ENCODE measurements around the gene GPR139. TPM values are rescaled to one million over a fixed set of nuclear protein-coding genes. Genes with fewer than 3 reads are reported as not detected.

The GPR139 gene
- not detected in 2 replicates for total RNA-seq

- intact Hi-C loops (cut with micrococcal nuclease) = no loop called here
Measured at GRCh38 chr16:20073203-20074098, at the start of gene GPR139. TSS of gene GPR139 (minus strand) at chr16:20073890. CDS start at chr16:20073616, 274 bp downstream.

- intact Hi-C loops (cut with micrococcal nuclease) = no loop called here
Measured at GRCh38 chr16:20122011-20122410, 48.3 kb upstream of the GPR139 start.

GRCh38 chr16:20114356-20114755 is 40.7 kb upstream of the GPR139 start:
- intact Hi-C loops (cut with micrococcal nuclease) = no loop called here

GRCh38 chr16:20111143-20111542 is 37.5 kb upstream of the GPR139 start:
- intact Hi-C loops (cut with micrococcal nuclease) = no loop called here

- intact Hi-C loops (cut with micrococcal nuclease) = no loop called here
Measured at GRCh38 chr16:20107083-20107482, 33.4 kb upstream of the GPR139 start.

DNA sequence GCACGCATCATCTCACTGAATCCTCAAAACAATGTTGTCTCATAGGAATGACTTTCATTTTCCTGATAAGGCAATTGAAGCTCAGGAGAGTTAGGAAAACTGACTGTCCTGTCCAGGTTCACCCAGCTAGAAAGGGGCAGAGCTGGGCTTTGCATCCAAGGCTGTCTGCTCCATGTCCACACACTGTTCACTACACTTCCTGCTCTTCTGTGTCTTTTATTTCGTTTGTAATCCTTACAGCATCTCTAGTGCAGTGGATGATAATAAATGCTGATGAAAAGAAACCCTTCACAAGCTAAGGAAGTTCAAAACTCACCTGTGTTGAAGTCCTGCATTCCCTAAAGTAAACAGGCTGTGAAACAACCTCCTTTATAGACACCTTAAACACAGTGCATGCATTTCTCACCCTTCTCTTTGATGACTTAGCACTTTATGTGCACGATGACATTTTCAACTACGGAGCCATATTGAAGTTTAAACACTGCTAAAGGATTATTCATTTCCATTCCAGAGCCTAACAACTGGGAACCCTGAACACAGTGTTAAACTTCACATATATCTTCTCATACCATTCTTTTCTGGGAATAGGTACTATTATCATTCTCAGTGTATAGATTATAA is 31.0 kb upstream of the GPR139 start:
- intact Hi-C loops (cut with micrococcal nuclease) = no loop called here

- intact Hi-C loops (cut with micrococcal nuclease) = no loop called here
Measured at GRCh38 chr16:20102521-20102920, 28.8 kb upstream of the GPR139 start.

- intact Hi-C loops (cut with micrococcal nuclease) = no loop called here
Measured at GRCh38 chr16:20102021-20102420, 28.3 kb upstream of the GPR139 start.

GRCh38 chr16:20099375-20099774 is 25.7 kb upstream of the GPR139 start:
- intact Hi-C loops (cut with micrococcal nuclease) = loop anchor here (10.0 kb wide), 1 partner anchor 65 kb away; no protein-coding TSS in a partner anchor

GRCh38 chr16:20094157-20094556 is 20.5 kb upstream of the GPR139 start:
- intact Hi-C loops (cut with micrococcal nuclease) = loop anchor here (10.0 kb wide), 1 partner anchor 59 kb away; no protein-coding TSS in a partner anchor

- intact Hi-C loops (cut with micrococcal nuclease) = no loop called here
Measured at GRCh38 chr16:20089246-20089965, 15.7 kb upstream of the GPR139 start.

DNA sequence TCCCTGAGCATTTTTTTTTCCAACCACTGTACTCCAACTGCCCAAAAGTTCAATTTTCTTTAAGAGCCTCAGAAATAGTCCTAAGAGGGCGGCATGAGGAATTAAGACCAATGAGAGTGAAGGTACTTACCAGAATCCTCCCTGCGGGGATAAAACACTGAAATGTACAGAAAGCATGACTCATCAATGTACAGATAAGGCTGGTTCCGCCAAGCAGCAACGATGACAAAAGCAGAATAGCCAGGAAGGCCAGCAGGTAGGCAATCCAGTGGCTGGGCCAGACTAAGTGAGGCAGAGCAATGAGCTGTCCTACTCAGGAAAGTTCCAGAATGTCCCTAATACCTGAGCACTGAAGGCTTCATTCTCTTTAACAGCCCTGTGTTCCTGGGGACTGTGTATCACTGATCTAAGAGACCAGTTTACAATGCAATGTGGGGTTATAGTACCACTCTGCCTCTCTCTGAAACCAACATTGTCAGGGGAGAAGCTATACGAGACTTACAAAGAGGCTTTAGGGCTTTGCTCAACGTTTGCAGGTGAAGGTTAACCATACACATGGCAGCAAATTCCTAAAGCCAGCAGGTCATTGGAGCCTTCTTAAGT is 11.0 kb upstream of the GPR139 start:
- intact Hi-C loops (cut with micrococcal nuclease) = no loop called here

GRCh38 chr16:20079106-20079505 is 5.4 kb upstream of the GPR139 start:
- intact Hi-C loops (cut with micrococcal nuclease) = no loop called here

DNA sequence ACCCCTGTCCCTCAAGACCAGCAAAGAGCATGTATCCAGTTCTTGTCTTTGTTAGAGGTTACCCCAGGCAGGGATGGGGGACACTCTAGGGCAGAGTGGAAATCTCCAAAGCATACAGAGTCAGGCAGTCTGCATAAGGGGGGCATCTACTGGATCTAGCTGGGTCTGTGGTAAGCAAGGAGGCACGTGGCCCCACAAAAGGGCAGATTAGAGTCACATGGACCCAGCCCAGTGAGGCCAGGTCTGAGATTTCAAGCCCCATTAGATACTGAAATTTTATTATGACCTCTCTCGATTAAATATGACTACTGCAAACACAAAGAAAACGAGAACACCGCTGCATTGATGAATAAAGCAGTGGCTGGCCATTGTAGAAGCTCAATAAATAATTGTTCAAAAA is 1.6 kb upstream of the GPR139 start:
- intact Hi-C loops (cut with micrococcal nuclease) = no loop called here

DNA sequence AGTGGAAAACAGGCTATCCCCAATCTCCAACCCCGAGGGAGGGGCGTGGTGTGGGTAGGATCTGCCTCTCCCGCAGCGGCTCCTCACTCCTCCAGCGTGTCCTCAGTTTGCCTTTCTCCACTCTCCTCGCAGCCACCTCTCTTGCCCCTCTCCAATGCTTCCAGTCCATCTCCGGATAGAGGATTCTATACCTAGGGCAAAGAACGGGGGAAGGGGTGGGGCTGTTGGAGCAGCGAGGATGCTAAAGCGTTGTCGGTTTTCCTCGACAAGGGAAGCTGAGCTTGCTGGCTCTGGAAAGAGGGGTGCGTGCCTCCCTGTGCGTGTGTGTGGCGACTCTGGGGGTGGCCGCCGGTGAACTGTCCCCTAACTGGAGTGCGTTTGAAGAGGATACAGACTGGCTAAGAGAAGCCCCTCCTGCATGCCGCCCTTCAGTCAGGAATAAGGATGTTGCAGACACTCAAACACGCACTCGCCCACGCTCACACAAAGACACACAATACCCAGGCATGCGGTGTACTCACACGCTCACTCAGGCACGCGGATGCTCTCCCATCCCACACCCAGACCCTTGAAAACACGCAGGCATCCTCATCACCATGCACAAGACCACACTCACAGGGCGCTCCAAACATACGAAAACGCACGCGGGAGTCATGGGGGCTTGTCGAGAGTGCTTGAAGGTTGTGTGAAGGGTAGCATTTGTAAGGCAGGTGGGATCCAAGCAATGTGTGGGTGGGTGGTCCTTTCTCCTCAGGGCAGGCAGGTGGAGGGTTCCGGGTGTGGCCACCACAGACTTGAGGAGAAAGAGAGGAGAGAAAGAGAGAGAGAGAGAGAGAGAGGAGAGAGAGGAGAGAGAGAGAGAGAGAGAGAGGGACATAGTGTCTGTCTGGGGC is 655 bp upstream of the GPR139 start:
- intact Hi-C loops (cut with micrococcal nuclease) = no loop called here

DNA sequence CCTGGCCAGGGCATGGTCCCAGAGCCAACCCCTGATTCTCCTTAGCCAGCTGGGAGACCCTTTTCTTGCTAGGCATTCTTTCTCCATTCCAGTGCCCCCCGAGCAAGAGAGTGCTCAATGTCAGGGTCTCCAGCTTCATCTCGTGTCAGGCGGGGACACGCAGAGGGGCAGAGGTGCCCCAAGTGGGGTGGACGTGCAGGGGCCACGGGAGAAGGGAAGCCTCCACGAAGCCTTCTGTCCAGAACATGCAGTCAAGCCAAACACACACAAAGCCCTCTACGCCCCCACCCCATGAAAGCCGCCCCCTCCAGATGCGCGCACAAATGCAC is 852 bp downstream of the GPR139 start:
- intact Hi-C loops (cut with micrococcal nuclease) = no loop called here

- intact Hi-C loops (cut with micrococcal nuclease) = no loop called here
Measured at GRCh38 chr16:20072146-20072873, 1.4 kb downstream of the GPR139 start.

DNA sequence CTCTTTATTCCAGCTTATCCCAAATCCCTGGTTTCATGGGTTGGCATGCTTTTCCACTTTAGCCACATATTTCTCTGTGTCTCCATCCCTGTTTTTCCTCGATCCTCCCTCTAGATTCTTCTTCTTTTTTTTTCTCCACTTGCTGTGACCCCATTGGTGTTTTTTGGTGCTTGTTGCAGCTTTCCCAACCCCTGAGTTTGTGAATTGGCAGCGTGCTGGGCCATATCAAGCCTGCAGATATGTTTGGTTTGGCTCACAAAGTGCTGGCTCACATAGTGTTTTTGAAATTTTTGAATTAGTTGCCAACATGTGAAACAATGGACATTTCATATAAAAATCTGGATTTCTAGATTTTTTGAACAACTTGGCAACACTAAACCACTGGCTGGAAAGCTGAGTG is 8.8 kb downstream of the GPR139 start:
- intact Hi-C loops (cut with micrococcal nuclease) = no loop called here

GRCh38 chr16:20064520-20064919 is 9.2 kb downstream of the GPR139 start:
- intact Hi-C loops (cut with micrococcal nuclease) = no loop called here

GRCh38 chr16:20061132-20061531 is 12.6 kb downstream of the GPR139 start:
- intact Hi-C loops (cut with micrococcal nuclease) = no loop called here

All from T-helper 1 cell treated with Interleukin-12 subunit alpha and Interleukin-12 subunit beta and Interleukin-4 antibody, amounts not matched to agents 30 ng/mL and 1 ng/mL, for 36 hours (primary cell).